Smooth muscle cell (in vitro differentiated cells): Measurements from ENCODE around the gene LIPC. TPM values are rescaled to one million over a fixed set of nuclear protein-coding genes. Genes with fewer than 3 reads are reported as not detected.

Experiments
- DNase-seq: peaks from one replicate; lab custom pipeline; 2025; ENCODE audit not compliant: unreplicated experiment; lab: John Stamatoyannopoulos, UW
- H2AFZ ChIP-seq: fragments of 200-600 bp; sonication (generic); 2 replicates; pipeline ENCODE4 v1.6.0; 2016; ENCODE audit warnings: antibody characterized with exemption, low read depth, mild to moderate bottlenecking
- H3F3A ChIP-seq: fragments of 200-600 bp; sonication (generic); 2 replicates; pipeline ENCODE4 v1.6.0; 2017; ENCODE audit warnings: antibody characterized with exemption, low read depth
- H3K27ac ChIP-seq: fragments of 200-600 bp; sonication (generic); 2 replicates; pipeline ENCODE4 v1.5.1; 2016; ENCODE audit warnings: low read depth, mild to moderate bottlenecking
- H3K27me3 ChIP-seq: fragments of 200-600 bp; sonication (generic); 2 replicates; pipeline ENCODE4 v1.6.1; 2016; ENCODE audit warnings: low read depth, mild to moderate bottlenecking
- H3K36me3 ChIP-seq: fragments of 200-600 bp; sonication (generic); 2 replicates; pipeline ENCODE4 v1.5.1; 2016; ENCODE audit warnings: low read depth
- H3K4me1 ChIP-seq: fragments of 200-600 bp; sonication (generic); 2 replicates; pipeline ENCODE4 v1.5.1; 2016; ENCODE audit warnings: low read depth
- H3K4me2 ChIP-seq: fragments of 200-600 bp; sonication (generic); 2 replicates; pipeline ENCODE4 v1.6.0; 2016; ENCODE audit warnings: mild to moderate bottlenecking
- H3K4me3 ChIP-seq: fragments of 200-600 bp; sonication (generic); 2 replicates; pipeline ENCODE4 v1.5.1; 2016; ENCODE audit warnings: mild to moderate bottlenecking
- H3K79me2 ChIP-seq: fragments of 200-600 bp; sonication (generic); 2 replicates; pipeline ENCODE4 v1.6.0; 2016; ENCODE audit warnings: low read depth, mild to moderate bottlenecking
- H3K9ac ChIP-seq: fragments of 200-600 bp; sonication (generic); 2 replicates; pipeline ENCODE4 v1.6.0; 2016; ENCODE audit warnings: low read depth
- H3K9me3 ChIP-seq: fragments of 200-600 bp; sonication (generic); replicated peaks from 2 replicates; pipeline ENCODE4 v1.5.1; 2016; ENCODE audit warnings: low read depth
- H4K20me1 ChIP-seq: fragments of 200-600 bp; sonication (generic); 2 replicates; pipeline ENCODE4 v1.6.0; 2016; ENCODE audit warnings: low read depth
- CTCF ChIP-seq: fragments of 200-600 bp; sonication (generic); IDR thresholded peaks from 2 replicates; pipeline ENCODE4 v1.5.1; 2017; ENCODE audit warnings: borderline replicate concordance, mild to moderate bottlenecking, antibody characterized with exemption; ENCODE audit not compliant: insufficient read depth, poor library complexity, severe bottlenecking
- WGBS: methylation state at CpG from one replicate; pipeline ENCODE4 v1.1.7; 2016; ENCODE audit warnings: low lambda C conversion rate; 5-methylcytosine and 5-hydroxymethylcytosine counted together
- polyA plus RNA-seq: library from polyadenylated mRNA; unstranded; fragments of >200 nt; fragmentation: Nextera tagmentation; extraction: Ambion mirVana; gene quantifications from 2 replicates; pipeline ENCODE4 v1.2.1, GENCODE V29; 2016
- total RNA-seq: library from RNA; depleted of rRNA; stranded (reverse); fragments of >200 nt; gene quantifications from 2 replicates; pipeline ENCODE4 v1.2.3, GENCODE V29; 2014

The LIPC gene
- total and polyA plus RNA-seq, 2 experiments from 2014 or later: not detected

- Histone ChIP-seq H3K27ac (peak overlapping the region; percentile 92), H3K79me2 (no peaks in the 10 kb centered on the region), H3K4me1 (peaks cover 25% of the 10 kb centered on the region), H3K9ac (peak overlapping the region; percentile 17), H3F3A (peaks cover 28% of the 10 kb centered on the region), H3K36me3 (no peaks in the 10 kb centered on the region), H3K9me3 (no peaks in the 10 kb centered on the region), H3K4me2 (peak overlapping the region; percentile 14), H3K27me3 (no peaks in the 10 kb centered on the region), H2AFZ (no peak overlapping the region), H4K20me1 (no peaks in the 10 kb centered on the region), H3K4me3 (no peak overlapping the region)
- no peak for DNase-seq
- WGBS: 91% methylated on average over 3 of the region's 3 CpGs
- no peak for TF ChIP-seq CTCF
Observed at GRCh38 chr15:58390118-58390517, 41.7 kb upstream of the LIPC start.

- peaks cover 31% of the 10 kb centered on the region for H3K4me1 ChIP-seq
Observed at GRCh38 chr15:58390655-58391054, 41.1 kb upstream of the LIPC start.

GRCh38 chr15:58391088-58391487, 40.7 kb upstream of the LIPC start:
- TF ChIP-seq CTCF: no peak
- Histone ChIP-seq H2AFZ (no peak overlapping the region), H3K4me1 (peaks cover 32% of the 10 kb centered on the region), H3K4me3 (no peak overlapping the region), H3K9ac (no peak overlapping the region), H4K20me1 (no peaks in the 10 kb centered on the region), H3K9me3 (no peaks in the 10 kb centered on the region), H3K36me3 (no peaks in the 10 kb centered on the region), H3F3A (peaks cover 30% of the 10 kb centered on the region), H3K27ac (peak overlapping the region; percentile 92), H3K79me2 (no peaks in the 10 kb centered on the region), H3K27me3 (no peaks in the 10 kb centered on the region), H3K4me2 (peak overlapping the region; percentile 45)
- 90% methylated on average over 6 of the region's 6 CpGs for WGBS
- no peak for DNase-seq

More at GRCh38 chr15:58390655-58391054, 41.1 kb upstream of the LIPC start:
- WGBS: 90% methylated on average over 5 of the region's 5 CpGs
- Histone ChIP-seq H3K4me3 (no peak overlapping the region), H3K27ac (peak overlapping the region; percentile 92), H4K20me1 (no peaks in the 10 kb centered on the region), H3F3A (peaks cover 30% of the 10 kb centered on the region), H3K4me2 (no peak overlapping the region), H2AFZ (no peak overlapping the region), H3K9me3 (no peaks in the 10 kb centered on the region), H3K79me2 (no peaks in the 10 kb centered on the region), H3K36me3 (no peaks in the 10 kb centered on the region), H3K9ac (no peak overlapping the region), H3K27me3 (no peaks in the 10 kb centered on the region)
- TF ChIP-seq CTCF: no peak
- DNase-seq: no peak

GRCh38 chr15:58392141-58392540, 39.6 kb upstream of the LIPC start:
- peak overlapping the region; percentile 45 for H3K4me2 ChIP-seq
- H2AFZ ChIP-seq: peak overlapping the region; percentile 59
- no peak for TF ChIP-seq CTCF
- H3K79me2 ChIP-seq: no peaks in the 10 kb centered on the region
- H3K27ac ChIP-seq: peak overlapping the region; percentile 92
- H3K9ac ChIP-seq: peak overlapping the region; percentile 88
- peaks cover 30% of the 10 kb centered on the region for H3F3A ChIP-seq
- no peaks in the 10 kb centered on the region for H3K9me3 ChIP-seq
- no peaks in the 10 kb centered on the region for H3K36me3 ChIP-seq
- H3K4me1 ChIP-seq: peaks cover 39% of the 10 kb centered on the region
- H3K27me3 ChIP-seq: no peaks in the 10 kb centered on the region
- no peak for DNase-seq
- no peaks in the 10 kb centered on the region for H4K20me1 ChIP-seq
- H3K4me3 ChIP-seq: no peak overlapping the region
- WGBS: 65% methylated on average over 3 of the region's 3 CpGs
